CD4-positive, alpha-beta T cell treated with Interleukin-15 for 1 hour (primary cell): Measurements from ENCODE around the gene PGAP2.

Experiments
- DNase-seq: peaks from one replicate; pipeline ENCODE4 v3.0.0-alpha.2; 2020

Gene PGAP2

DNA sequence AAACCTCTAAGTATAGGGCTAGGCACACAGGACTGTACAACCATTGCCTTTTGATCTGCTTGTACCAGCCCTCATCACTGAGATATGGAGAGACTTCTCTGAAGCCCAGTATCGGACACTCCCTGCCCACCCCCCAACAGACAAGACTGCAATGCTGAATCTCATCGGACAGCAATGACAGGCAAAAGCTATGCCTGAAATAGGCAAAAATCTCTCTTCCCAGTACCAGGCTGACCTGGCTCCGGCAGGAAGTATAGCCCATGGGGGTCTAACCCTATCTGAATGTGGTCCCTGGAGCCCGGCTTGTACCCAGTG, 25.9 kb downstream of the PGAP2 start:
- DNase-seq: no peak

DNA sequence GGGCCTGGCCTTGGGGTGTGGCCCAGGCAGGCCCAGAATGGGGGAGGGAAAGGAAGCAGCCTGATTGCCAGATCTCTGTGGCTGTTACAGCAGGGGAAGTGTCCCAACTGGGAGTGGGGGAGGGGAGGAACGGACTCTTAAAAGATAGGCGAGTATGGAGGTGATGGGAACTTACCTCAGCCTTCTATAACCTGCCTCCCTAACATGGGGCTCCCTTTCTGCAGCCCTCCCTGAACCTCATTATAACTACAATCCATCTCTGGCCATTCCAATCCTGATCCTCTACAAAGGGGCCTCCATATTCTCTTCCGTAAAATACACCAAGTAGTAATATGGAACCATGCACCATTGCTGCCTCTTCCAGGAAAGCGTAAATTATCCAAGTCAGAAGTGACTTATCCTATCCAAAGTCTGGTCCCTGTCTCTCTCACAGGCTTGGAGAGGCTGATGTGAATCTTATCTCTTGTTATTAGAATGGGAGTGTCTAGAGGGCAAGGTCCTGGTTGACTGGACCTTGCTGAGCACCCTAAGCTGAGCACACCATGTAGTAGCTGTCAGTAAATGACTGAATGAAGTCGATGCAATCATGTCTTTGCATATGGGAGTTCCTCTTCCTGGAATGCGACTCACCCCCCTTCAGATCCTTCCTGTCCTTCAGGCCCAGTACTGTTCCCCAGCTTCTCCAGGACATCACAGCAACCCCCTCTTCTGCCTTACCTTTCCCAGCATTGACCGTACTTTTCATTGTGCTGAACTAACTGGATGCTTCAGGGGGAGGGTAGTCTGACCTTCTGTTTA, 26.5 kb downstream of the PGAP2 start:
- peak; percentile 53 for DNase-seq

DNA sequence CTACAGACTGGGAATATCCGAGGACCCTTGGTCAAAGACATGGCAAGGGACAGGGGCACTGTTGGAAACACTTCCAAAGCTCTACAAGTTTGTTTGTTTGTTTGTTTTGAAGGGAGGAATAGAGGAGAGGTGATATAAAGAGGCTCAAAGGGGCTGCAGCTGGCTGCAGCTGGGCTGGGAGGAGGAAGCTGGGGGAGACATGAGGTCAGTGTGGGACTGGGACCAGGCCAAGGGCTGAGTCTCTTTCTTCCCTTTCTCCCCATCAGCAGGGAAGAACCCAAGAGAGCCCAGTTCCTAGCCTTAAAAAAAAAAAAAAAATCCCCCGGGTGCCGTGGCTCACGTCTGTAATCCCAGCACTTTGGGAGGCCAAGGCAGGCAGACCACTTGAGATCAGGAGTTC, 27.4 kb downstream of the PGAP2 start:
- no peak for DNase-seq

DNA sequence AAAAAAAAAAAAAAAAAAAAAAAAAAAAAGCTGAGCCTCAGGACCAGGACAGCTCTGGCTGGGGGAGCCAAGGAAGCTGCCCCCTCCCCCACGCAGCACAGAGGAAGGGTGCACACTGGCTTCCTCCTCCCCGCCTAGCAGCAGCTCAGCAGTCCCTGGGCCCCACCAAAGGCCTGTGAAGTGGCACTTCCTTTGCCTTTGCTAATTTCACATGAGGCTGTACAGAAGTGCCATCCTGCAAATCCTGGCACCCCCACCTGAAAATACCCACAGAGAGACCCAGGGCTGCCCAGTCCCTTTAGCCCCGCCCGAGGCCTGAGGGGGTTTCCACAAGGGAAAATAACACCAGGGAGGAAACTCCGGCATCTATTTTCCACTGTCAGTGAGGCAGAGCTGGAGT, 28.5 kb downstream of the PGAP2 start:
- DNase-seq: peak; percentile 57

DNA sequence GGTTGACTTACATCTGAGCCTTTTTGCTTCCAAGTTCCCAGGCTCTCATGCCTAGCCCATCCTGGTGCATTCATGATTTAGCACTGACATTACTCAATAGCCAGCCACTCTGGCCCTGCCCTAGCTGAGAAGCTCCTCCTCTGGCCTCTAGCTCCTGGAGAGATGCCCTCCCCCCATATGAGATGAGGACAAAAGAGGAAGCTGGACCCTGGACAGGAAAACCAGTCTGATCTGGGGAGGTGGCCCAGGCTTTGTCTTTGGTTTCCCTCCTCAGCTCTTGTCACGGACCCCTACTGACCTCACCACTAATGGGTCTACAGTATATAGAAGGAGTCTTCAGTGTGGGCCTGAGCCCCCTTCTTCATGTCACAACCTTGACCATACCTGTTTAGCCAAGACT, 29.4 kb downstream of the PGAP2 start:
- DNase-seq: peak; percentile 70

DNA sequence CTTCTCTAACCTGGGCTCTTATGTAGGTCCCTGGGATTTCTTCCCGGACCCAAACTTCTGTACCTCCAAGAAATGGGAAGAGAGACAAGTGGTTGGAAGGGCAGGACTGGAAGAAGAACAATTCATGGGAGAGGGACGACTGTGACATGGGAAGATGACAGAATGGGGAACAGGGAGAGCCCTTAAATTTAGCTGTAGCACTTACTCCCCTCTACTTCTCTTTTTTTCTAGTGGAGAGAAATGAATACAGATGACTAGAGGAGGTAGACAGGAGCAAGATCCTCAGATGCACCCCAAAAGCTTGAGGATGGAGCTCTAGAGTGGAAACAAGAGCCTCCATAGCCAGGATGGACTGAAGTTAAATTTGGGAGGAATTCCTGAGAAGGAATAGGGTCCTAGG, 30.1 kb downstream of the PGAP2 start:
- no peak for DNase-seq

DNA sequence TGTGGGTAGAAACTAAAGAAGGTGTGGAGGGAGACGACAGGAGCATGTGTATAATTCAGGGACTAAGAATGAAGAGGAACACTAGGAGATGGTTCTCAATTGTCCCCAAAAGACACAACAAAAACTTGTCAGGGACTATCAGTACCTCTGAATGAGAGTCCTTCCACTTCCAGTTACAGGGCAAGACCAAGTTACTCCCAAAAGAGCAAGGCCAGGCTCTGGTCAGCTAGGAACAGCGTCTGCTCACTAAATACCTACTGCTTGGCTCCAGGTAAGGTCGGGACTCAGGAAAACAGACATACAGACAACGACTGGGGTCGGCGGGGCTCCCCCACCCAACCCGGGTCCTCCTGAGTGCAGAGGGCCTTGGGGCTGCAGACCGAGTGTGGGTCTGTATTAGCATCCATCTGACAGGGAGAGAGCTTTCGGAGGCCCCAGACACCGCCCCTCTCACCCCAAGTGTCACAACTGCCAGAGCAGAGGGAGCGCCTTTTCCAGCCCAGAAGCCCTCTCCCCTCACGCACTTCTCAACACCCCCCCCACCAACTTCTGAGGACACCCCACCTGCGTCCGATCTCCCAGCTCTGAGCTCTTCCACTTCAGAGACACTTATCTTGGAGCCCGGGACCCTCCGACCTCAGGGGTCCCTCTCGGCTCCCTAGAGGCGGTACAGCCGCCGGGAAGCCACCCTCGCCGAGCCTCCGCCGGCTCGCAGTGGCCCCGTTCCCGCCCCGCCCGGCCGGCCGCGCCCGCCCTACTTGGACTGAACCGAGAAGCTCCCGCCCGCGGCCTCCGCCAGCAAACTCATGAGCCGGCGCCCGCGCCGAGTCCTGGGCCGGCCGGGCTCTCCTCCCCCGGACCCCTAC, 31.9 kb downstream of the PGAP2 start:
- DNase-seq: peak; percentile 38

DNA sequence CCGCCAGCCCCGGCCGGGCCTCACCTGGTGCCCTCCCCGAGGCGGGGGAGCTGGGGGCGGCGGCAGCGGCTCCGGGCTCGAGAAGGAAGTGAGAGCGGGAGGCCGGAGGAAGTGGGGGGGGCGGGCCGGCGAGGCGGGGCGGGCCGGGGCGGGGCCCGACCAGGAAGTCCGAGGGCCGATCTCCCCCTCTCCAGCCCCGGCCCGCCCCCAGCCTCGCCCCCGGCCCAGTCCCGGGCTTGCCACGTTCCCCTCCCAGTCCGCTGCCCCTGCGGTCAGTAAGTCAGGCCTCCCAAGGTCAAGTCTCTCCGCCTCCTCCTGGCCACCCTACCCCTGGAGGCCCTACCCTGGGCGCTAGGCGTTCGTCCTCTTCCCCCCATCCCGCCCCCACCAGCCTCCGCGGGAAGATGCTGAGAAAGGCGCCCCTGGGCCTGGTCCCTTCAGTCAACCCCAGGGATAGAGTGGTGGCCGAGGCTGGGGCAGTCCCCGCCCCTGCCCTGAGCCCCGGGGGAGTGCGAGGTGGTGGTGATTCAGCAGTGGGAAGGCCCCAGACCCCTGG, 32.6 kb downstream of the PGAP2 start, which contains the start of gene RHOG:
TSS of gene RHOG (minus strand) at position 90 of the 556 bp plus-strand sequence. CDS start 12,821 bp downstream, outside the sequence.
- no peak for DNase-seq

DNA sequence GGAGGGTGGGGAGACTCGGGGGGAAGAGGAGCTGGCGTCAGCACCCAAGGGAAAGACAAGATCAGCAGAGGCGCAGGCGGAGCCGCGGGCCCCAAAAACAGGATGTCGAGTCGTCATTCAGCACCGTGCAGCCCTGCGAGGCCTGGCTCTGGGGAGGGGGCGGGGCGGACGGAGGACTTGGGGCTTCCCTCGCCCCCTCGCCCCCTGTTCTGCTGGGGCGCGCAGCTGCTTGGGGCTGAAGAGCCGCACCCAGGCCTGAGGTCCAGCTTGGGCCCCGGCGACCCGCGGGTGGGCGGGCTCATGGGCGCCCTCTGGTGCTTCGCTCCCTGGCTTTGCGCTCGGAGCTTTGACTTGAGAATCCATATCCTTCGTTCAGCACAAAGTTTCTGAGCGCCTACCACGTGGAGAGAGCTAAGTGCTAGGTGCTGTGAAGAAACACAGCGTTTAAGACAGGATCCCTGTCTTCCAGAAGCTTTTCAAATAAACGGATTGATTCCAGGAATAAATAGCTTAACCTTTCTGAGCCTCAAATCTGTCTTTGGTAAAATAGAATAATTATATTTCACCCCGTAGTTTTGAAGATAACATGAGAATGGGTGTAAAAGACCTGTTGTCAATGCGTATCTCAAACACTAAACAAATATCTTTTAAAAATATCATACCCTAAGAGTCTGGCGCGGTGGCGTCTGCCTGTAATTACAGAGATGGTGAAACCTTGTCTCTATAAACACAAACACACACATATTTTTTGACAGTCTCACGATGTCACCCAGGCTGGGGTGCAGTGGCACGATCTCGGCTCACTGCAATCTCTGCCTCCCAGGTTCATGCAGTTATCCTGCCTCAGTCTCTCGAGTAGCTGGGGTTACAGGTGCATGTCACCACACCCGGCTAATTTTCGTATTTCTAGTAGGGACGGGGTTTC, 33.3 kb downstream of the PGAP2 start:
- DNase-seq: peak; percentile 98

DNA sequence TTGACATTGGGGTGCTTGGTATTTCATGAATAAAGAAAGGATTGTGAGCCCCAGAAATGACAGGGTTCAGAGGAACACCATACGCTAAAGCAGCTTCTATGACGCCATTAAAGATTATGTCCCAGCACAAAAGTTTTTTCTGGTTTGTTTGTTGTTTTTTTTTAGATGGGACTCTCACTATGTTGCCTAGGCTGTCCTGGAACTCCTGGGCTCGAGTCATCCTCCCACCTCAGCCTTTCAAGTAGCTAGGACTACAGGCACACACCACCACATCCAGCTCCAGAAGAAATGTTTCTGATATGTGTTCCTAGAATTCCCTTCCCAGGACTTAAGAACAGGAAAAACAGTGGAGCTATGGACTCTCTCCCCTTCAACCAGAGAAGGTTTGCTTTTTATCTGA, 35.0 kb downstream of the PGAP2 start:
- DNase-seq: no peak

DNA sequence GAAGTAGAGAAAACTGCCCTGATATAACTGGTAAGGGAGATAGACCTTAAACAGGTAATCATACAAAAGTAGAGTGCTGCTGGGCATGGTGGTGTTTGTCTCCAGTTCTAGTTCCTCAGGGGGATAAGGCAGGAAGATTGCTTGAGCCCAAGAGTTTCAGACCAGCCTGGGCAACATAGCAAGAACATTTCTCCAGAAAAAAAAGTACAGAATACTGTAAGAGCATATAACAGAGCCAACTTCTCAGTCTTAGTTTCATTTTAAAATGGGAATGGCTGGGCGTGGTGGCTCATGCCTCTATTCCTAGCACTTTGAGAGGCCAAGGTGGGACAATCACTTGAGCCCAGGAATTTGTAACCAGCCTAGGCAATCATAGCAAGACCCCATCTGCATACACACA, 36.9 kb downstream of the PGAP2 start:
- DNase-seq: no peak

DNA sequence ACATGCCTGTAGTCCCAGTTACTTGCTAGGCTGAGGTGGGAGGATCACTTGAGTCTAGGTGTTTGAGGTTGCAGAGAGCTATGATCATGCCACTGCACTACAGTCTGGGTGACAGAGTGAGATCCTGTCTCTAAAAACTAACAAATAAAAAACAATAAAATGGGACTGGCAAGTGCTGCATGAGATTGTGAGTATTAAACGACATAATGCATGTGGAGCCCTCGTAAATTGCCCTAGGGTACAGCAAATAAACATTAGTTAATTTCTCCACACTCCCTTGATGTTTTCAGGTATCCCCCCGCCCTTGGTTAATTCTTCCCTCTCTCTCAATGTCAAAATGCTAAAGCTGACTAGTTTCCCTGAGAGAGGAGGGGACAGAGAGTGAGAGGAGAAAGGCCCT, 37.3 kb downstream of the PGAP2 start:
- DNase-seq: no peak

DNA sequence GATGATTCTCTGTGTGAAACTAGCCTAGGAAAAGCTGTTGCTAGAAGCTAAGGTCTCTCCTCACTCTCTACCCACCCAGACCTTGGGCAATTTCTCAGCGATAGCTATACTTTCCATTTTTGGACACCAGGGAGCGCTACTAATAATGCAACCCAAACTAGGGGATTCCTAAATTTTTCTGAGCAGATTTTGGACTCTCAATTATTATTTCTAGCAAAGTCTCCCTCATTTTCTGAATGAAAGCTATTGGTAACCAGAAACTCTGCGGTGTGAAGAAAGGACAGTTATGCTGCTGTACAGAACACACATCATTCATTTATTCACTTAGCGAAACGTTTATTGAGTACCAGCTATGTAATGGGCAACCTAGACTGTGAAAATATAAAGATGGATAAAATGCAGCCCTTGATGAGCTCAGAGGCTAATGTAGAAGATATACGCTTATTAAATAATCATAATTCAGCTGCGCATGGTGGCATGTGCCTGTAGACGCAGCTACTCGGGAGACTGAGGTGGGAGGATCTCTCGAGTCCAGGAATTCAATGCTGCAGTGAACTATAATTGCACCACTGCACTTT, 41.0 kb downstream of the PGAP2 start:
- DNase-seq: peak; percentile 39

DNA sequence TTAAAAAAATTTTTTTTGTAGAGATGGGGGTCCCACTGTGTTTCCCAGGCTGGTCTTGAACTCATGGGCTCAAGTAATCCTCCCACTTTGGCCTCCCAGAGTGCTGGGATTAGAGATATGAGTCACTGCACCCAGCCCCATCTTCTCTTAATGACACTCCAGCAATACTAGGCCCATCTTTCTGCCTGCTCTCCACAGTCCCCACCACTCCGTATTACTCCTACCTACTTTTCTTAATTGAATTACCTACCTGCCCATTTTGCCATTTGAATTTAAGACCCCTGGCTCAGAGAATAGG, 45.1 kb downstream of the PGAP2 start:
- DNase-seq: no peak

DNA sequence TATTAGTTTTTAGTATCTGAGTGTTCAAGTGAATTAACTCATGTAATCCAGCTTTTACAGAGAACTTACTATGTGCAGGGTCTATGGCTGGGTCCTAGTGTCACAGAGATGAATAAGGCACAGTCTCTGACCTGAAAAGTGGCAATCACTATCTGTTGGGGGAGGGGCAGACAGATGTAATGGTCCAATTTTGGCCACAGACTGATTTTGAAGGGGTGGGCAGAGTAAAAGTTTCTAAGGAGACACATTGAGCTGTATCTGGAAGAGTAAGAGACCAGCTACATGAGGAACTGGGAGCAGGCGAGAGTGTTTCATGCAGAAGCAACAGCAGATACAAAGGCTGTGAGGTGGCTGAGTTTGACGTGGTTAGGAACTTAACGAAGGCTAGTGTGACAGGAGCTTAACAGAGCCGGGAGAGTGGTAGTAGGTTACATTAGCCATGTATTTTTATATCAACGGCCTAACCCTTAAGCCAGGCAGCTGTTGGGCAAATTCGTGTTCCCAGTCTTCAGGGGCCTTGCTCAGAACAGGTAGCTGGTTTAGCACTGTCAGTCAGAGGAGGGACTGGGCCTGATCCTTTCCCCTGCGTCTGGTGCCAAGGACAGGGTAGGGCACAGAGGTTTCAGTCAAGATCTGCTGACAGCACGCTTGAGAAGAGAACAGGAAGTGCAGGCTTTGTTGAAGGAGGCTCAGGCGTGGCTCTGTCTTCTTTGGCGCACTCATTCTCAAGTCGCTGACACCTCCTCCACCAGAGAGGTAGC, 45.7 kb downstream of the PGAP2 start:
- DNase-seq: peak; percentile 86

DNA sequence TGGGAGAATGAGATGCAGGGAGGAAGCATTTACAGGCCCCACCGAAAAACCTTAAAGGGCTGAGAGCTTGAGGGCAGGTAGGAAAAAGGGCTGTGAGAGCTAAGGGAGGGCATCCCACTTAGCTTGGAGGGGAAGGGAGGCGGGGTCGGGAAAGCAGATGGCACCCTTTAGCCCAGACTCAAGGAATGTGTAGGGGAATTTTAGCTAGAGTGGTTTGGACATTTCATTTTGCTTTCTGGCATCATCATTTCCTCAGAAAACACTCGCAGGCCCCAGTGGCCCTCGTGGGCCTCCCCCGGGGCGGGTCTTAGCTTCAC, 46.3 kb downstream of the PGAP2 start:
- DNase-seq: no peak

DNA sequence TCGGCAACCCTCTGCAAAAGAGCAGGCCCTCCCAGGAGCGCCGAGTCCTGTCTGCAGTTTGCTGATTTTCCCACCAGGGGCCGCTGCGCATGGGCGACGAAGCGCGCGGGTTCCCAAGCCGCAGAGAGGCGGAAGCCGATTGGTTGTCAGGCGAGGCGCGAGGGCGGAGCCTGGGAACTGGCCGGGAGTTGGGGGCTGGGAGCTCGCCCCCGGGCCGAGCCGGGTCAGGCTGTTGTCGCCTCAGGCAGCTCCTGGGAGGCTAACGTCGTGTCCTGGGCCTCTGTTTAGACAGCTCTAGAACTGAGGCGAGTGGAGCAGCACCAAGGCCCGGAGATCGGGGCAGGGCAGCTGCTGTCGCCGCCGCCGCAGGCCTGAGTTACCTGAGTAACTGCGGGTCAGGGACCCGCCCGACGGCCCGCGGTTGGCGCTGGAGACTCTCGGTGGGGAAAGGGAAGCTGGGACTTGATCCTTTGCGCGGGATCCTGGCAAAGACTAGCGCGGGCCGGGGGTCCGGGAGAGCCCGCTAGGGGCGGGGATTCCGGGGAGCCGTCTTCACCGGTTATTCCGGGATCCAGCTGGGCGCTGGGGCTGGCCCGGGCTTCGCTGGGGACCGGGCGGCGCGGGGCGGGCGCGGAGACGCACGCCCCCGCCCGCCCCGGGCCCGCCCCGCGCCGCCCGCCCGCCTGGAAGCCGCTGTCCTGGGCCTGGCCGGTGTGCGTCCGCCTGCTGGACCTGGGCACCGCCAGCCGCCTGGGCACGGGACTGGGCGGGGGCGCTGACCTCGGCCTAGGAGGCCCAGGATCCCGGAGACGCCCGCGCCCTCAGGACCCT, 46.8 kb downstream of the PGAP2 start, which contains the start of gene STIM1:
TSS of gene STIM1 (plus strand) at position 688 of the 831 bp plus-strand sequence. CDS start 607 bp downstream, outside the sequence.
- peak; percentile 95 for DNase-seq

DNA sequence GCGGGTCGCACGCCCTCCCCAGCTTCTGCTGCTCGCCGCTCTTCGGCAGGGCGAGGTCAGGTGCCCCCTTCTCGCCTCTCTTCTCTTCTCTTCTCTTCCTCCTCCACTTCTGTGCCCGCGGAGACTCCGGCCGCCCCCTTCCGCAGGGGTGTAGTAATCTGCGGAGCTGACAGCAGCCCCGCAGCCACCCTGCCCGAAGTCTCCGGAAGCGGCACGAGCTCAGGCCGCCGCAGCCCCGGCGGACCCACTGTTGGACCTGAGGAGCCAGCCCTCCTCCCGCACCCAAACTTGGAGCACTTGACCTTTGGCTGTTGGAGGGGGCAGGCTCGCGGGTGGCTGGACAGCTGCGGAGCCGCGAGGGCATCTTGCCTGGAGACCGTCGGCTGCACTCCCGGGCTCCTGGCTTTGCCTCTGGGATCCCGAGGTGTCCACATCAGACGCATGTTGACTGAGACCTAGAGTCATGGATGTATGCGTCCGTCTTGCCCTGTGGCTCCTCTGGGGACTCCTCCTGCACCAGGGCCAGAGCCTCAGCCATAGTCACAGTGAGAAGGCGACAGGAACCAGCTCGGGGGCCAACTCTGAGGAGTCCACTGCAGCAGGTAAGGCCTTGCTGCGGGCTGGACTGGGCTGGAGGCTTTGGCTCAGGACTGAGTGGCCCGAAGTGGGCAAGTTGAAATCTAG, 47.6 kb downstream of the PGAP2 start:
- peak; percentile 49 for DNase-seq

DNA sequence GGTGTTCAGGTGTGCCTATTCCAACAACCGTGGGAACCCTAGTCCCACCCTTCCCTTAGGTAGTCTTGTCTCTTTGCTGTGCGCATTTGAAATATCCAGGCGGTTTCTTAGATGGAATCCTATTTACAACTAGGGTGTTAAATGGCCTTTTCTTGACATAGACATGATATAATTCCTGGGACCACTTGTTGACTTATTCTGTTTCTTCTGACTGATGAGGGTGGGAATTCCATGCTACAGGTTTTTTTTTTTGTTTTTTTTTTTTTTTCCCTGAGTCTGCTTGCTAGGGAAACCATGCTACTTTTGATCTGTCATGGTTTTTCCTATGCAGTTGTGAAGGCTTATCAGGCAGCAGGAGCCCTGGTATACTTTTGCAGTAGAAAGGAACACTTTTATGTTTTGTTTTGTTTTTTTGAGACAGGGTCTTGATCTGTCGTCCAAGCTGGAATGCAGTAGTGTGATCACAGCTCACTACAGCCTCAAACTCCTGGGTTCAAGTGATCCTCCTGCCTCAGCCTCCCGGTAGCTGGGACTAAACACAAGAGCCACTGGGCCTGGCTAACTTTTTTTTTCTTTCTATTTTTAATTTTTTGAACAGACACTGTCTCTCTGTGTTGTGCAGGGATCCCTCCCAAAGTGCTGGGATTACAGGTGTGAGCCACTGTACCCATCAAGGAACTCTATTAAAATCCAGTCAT, 48.6 kb downstream of the PGAP2 start:
- no peak for DNase-seq

DNA sequence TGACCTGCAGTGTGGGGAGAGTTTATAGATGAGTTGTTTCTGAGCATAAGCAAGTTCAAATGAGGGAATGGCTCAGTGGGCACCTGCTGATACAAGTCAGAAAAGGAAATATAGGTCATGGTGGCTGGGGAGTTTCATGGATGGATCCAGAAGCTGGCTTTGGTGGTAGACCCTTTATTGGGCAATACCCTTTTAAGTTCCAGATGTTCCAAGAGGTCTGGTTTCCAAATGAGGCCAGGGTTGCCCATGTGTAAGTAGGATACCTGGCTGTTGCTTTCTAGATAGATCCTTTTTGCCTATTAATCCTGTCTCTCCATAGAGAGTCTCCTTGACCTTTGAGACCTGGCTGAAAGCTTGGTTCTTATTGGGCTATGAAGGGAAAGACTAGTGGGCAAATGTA, 49.3 kb downstream of the PGAP2 start:
- no peak for DNase-seq
